K562 (cell line): ENCODE data around the gene CRB2. TPM values are rescaled to one million over a fixed set of nuclear protein-coding genes. Genes with fewer than 3 reads are reported as not detected.

ENCODE experiments used
- CBX3 ChIP-seq, 2 experiments: IDR thresholded peaks; 1 replicate in 1 of 2; 2 replicates in 1 of 2; pipeline ENCODE4 v1.6.1; 2012; ENCODE audit warnings: inconsistent platforms in 2 of 2, low read length in 2 of 2, borderline replicate concordance in 1 of 2, control low read depth in 1 of 2
- ESRRB ChIP-seq: fragments of 250-450 bp; sonication (Bioruptor Pico); IDR thresholded peaks from 2 replicates; pipeline ENCODE4 v1.5.0; 2020; ENCODE audit warnings: mild to moderate bottlenecking, moderate library complexity, borderline replicate concordance
- ETV5 ChIP-seq: sonication (generic); formaldehyde crosslinking; IDR thresholded peaks from 2 replicates; pipeline ENCODE4 v1.4.0; 2020; ENCODE audit warnings: low read depth, mild to moderate bottlenecking, missing genetic modification reagents
- FOXK1 ChIP-seq: sonication (generic); formaldehyde crosslinking; IDR thresholded peaks from 2 replicates; pipeline ENCODE4 v1.8.0; 2022; ENCODE audit warnings: missing genetic modification reagents, mild to moderate bottlenecking, borderline replicate concordance
- GABPB1 ChIP-seq: sonication (generic); formaldehyde crosslinking; IDR thresholded peaks from 2 replicates; pipeline ENCODE4 v1.8.0; 2022; ENCODE audit warnings: mild to moderate bottlenecking, missing genetic modification reagents
- ILK ChIP-seq: fragments of 450-650 bp; IDR thresholded peaks from 2 replicates; pipeline ENCODE4 v1.6.1; 2016; ENCODE audit warnings: missing genetic modification characterization, low read depth, mild to moderate bottlenecking, missing compliant biosample characterization, moderate library complexity, borderline replicate concordance
- MAFK ChIP-seq: IDR thresholded peaks from 2 replicates; pipeline ENCODE4 v1.6.1; 2011; ENCODE audit warnings: low read length, improper control_type of control experiment
- MEF2A ChIP-seq: IDR thresholded peaks from 2 replicates; pipeline ENCODE4 v1.6.1; 2011; ENCODE audit warnings: low read depth, mild to moderate bottlenecking, low read length, moderate library complexity; ENCODE audit not compliant: control insufficient read depth
- MYNN ChIP-seq, 2 experiments: sonication (generic); formaldehyde crosslinking in 1 of 2; IDR thresholded peaks; 2 replicates each; pipeline versions ENCODE4 v1.5.0 to v1.6.1; 2016 to 2020; ENCODE audit warnings: antibody characterized with exemption in 1 of 2, missing genetic modification reagents in 1 of 2
- NCOA6 ChIP-seq: fragments of 450-650 bp; IDR thresholded peaks from 2 replicates; pipeline ENCODE4 v1.6.1; 2017; ENCODE audit warnings: mild to moderate bottlenecking
- NFE2 ChIP-seq: IDR thresholded peaks from 2 replicates; pipeline ENCODE4 v1.6.1; 2014; ENCODE audit warnings: antibody characterized with exemption, low read depth
- NFIC ChIP-seq: fragments of 450-650 bp; IDR thresholded peaks from 2 replicates; pipeline ENCODE4 v1.6.1; 2017; ENCODE audit warnings: mild to moderate bottlenecking, inconsistent platforms
- PTBP1 ChIP-seq: fragments of 200-400 bp; formaldehyde crosslinking; IDR thresholded peaks from 2 replicates; pipeline ENCODE4 v1.6.1; 2017; ENCODE audit warnings: low read depth, low read length
- STAT5A ChIP-seq: IDR thresholded peaks from 2 replicates; pipeline ENCODE4 v1.6.1; 2012; ENCODE audit warnings: low read length, inconsistent platforms, borderline replicate concordance
- ZNF124 ChIP-seq: sonication (generic); formaldehyde crosslinking; IDR thresholded peaks from 2 replicates; pipeline ENCODE4 v1.8.1; 2022; ENCODE audit warnings: missing genetic modification reagents
- ZNF140 ChIP-seq: fragments of 250-450 bp; sonication (Bioruptor Pico); IDR thresholded peaks from 2 replicates; pipeline ENCODE4 v1.8.0; 2021; ENCODE audit warnings: moderate library complexity, mild to moderate bottlenecking, inconsistent platforms
- ZNF263 ChIP-seq: sonication (generic); formaldehyde crosslinking; IDR thresholded peaks from 2 replicates; pipeline ENCODE4 v1.8.0; 2022; ENCODE audit warnings: mild to moderate bottlenecking, missing genetic modification reagents, borderline replicate concordance
- polyA plus RNA-seq, 8 experiments: library from polyadenylated mRNA; depleted of rRNA in 4 of 8; stranded (reverse) in 5 of 8; unstranded in 3 of 8; fragments of >200 nt; fragmentation: Nextera tagmentation in 2 of 8; fragmentation: Illumina TruSeq in 1 of 8; extraction: Ambion mirVana in 2 of 8; extraction: Trizol in 1 of 8; gene quantifications; 2 replicates each; pipeline versions ENCODE4 v1.2.1 to v1.2.3, GENCODE V29; 2011 to 2014; ENCODE audit warnings: inconsistent platforms in 1 of 8, missing spikeins in 1 of 8
- total RNA-seq, 7 experiments: library from RNA; depleted of rRNA in 6 of 7; stranded (reverse); fragments of >200 nt in 6 of 7; fragmentation: Illumina TruSeq in 2 of 7; extraction: Trizol in 2 of 7; gene quantifications; 2 replicates each; pipeline versions ENCODE4 v1.2.1 to v1.2.3, GENCODE V29; 2011 to 2021; ENCODE audit warnings: low replicate concordance in 1 of 7
- TF ChIP-seq, protein P1 (sequence below), 2 experiments: IDR thresholded peaks; 2 replicates each; pipeline ENCODE4 v1.6.1; 2011; ENCODE audit warnings: borderline replicate concordance in 1 of 2, control low read depth in 1 of 2, low read depth in 1 of 2, low read length in 1 of 2, mild to moderate bottlenecking in 1 of 2, mixed read lengths in 1 of 2, moderate library complexity in 1 of 2; ENCODE audit not compliant: insufficient read depth in 1 of 2, insufficient read length in 1 of 2, poor library complexity in 1 of 2, severe bottlenecking in 1 of 2; ENCODE audit errors: extremely low read depth in 1 of 2
- TF ChIP-seq, protein P2 (sequence below), 2 experiments: fragments of 250-450 bp in 1 of 2; fragments of 450-650 bp in 1 of 2; sonication (Bioruptor Pico) in 1 of 2; IDR thresholded peaks; 2 replicates each; pipeline versions ENCODE4 v1.6.1 to v1.8.0; 2016 to 2021; ENCODE audit warnings: mild to moderate bottlenecking in 2 of 2, moderate library complexity in 2 of 2, missing compliant biosample characterization in 1 of 2, missing genetic modification characterization in 1 of 2
- TF ChIP-seq, protein P3 (sequence below): sonication (generic); formaldehyde crosslinking; IDR thresholded peaks from 2 replicates; pipeline ENCODE4 v1.8.0; 2022; ENCODE audit warnings: mild to moderate bottlenecking, missing genetic modification reagents

CRB2 gene
- total and polyA plus RNA-seq, 9 of the 15 experiments (the other 6 are each of a cell fraction or from before 2014, with no cell fraction given): 0.13 to 1.2 (median 0.25) TPM; not detected in 2

DNA sequence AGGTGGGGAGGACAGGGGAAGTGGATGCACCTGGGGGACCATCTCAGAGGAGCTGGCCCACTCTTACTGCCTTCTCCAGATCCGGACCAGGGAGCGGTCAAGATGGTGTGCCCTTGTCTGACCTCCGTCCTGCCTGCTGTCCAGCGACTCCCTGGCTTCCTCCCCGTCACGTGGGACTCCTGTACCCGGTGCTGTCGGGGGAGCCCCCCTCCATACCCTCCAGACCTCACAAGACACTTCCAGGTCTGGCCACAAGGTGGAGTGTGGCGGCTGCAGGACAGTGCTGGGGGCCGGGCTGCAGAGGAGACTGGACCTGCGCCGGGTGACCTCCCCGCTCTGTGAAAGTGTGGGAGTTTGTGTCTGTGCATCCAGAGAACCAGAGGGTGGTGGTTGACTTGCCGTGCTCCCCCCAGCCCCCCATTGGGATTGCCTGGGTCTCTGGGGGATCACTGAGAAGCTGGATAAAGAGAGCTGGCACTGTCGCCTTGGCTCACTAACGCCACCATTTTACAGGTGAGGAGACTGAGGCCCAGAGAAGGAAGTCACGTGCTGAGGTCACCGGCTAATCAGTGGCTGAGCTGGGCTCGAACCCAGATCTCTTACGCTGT is 1.9 kb upstream of the CRB2 start (continued):
- TF ChIP-seq FOXK1 (no peak), ETV5 (CRISPR knock-in tag) (0 out of 2 replicates have a peak, but pooled peaks have one; percentile 16), ESRRB (CRISPR knock-in tag) (no peak), MEF2A (no peak), GABPB1 (no peak), PTBP1 (no peak), ZNF263 (CRISPR knock-in tag) (no peak), MYNN (IDR thresholded peaks at IDR 0.05) (no peak; the same call in 1 of the 2 replicates), MYNN (CRISPR knock-in tag; IDR thresholded peaks at IDR 0.05) (no peak), NCOA6 (no peak), STAT5A (no peak), MAFK (no peak), NFIC (no peak), NFE2 (no peak), ILK (tag) (no peak), ZNF124 (CRISPR knock-in tag) (no peak), CBX3 (IDR thresholded peaks at IDR 0.05; ENCODE audit: borderline replicate concordance in 1 of 2, low read length in 2 of 2) (no peak), ZNF140 (CRISPR knock-in tag) (no peak)
- TF ChIP-seq, protein P1, sequence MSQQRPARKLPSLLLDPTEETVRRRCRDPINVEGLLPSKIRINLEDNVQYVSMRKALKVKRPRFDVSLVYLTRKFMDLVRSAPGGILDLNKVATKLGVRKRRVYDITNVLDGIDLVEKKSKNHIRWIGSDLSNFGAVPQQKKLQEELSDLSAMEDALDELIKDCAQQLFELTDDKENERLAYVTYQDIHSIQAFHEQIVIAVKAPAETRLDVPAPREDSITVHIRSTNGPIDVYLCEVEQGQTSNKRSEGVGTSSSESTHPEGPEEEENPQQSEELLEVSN (IDR thresholded peaks at IDR 0.05; ENCODE audit: borderline replicate concordance in 1 of 2, extremely low read depth in 1 of 2, insufficient read depth in 1 of 2, insufficient read length in 1 of 2, low read depth in 1 of 2, low read length in 1 of 2, poor library complexity in 1 of 2, severe bottlenecking in 1 of 2): no peak
- TF ChIP-seq, protein P2, sequence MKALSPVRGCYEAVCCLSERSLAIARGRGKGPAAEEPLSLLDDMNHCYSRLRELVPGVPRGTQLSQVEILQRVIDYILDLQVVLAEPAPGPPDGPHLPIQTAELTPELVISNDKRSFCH (CRISPR knock-in tag; IDR thresholded peaks at IDR 0.05): no peak
- TF ChIP-seq, protein P2 (tag; IDR thresholded peaks at IDR 0.05): no peak; the same call in 1 of the 2 replicates
- TF ChIP-seq, protein P3, sequence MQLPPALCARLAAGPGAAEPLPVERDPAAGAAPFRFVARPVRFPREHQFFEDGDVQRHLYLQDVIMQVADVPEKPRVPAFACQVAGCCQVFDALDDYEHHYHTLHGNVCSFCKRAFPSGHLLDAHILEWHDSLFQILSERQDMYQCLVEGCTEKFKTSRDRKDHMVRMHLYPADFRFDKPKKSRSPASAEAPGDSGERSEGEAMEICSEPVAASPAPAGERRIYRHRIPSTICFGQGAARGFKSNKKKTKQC: no peak
